GM12891 (cell line): ENCODE data around the gene SENP1.

Experiments
- POLR2A ChIP-seq: IDR thresholded peaks from 2 replicates; pipeline ENCODE4 v1.6.1; 2011; ENCODE audit warnings: low read depth, low read length, control low read depth
- POU2F2 ChIP-seq: IDR thresholded peaks from 2 replicates; pipeline ENCODE4 v1.6.1; 2011; ENCODE audit warnings: low read depth, mild to moderate bottlenecking, control low read depth, low read length, moderate library complexity
- TAF1 ChIP-seq: IDR thresholded peaks from 2 replicates; pipeline ENCODE4 v1.6.1; 2011; ENCODE audit warnings: low read depth, low read length, control low read depth

- TF ChIP-seq POLR2A: no peak
- TF ChIP-seq TAF1: no peak
- TF ChIP-seq POU2F2: no peak
Measured at GRCh38 chr12:48017496-48017895, 88.4 kb downstream of the SENP1 start.
